Left renal pelvis (tissue), 4 donors: ENCODE results near the gene CRB1. TPM values are rescaled to one million over a fixed set of nuclear protein-coding genes. Genes with fewer than 3 reads are reported as not detected.

Experiments used
- DNase-seq, 4 donors: peaks; one replicate each; pipeline ENCODE4 v3.0.0-alpha.2; 2013; ENCODE audit warnings: low read depth in 4 of 4, low spot score in 3 of 4
- polyA plus RNA-seq, 4 donors: library from polyadenylated mRNA; unstranded; fragments of 120-200 nt; gene quantifications; one replicate each; pipeline ENCODE4 v1.2.1, GENCODE V29; 2013; ENCODE audit not compliant: insufficient read length in 4 of 4

The CRB1 gene
- polyA plus RNA-seq, 4 donors, result 0.34 to 3.3 (median 2.1) TPM

DNA sequence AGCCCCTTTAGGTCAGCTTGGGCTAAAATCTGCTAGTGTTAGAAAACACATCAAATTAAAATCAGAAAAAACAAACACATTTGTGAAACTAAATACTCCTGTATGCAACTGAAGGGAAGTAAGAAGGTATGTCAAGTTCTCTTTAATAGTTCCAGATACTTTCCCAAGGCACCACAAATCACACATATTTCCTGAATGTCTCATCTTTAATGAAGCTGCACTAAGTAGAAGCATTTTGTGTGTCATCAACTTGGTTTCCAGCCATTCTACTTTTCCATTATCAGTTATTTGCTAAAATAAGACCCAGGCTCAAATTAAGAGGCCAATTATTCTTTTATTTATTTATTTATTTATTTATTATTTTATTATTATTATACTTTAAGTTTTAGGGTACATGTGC, 34.7 kb downstream of the CRB1 start:
- DNase-seq, result no peak

DNA sequence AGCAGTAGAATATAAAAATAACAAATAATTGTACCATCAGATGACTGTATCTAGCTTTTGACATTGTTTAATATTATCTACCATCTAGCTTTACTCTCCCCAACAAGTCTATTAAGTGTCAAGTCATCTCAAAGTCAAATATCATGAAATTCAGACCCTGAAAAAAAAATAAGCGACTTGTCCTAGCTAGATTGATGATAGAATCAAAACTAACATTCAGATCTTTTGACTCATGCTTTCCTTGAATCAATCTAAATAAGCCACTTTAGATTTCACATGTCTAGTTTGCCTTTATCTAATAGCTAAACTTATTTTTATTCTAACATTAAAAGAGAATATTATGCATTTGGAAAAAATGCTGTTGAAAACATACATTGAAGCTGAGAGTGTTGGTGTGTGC, 35.4 kb downstream of the CRB1 start:
- DNase-seq, result no peak

DNA sequence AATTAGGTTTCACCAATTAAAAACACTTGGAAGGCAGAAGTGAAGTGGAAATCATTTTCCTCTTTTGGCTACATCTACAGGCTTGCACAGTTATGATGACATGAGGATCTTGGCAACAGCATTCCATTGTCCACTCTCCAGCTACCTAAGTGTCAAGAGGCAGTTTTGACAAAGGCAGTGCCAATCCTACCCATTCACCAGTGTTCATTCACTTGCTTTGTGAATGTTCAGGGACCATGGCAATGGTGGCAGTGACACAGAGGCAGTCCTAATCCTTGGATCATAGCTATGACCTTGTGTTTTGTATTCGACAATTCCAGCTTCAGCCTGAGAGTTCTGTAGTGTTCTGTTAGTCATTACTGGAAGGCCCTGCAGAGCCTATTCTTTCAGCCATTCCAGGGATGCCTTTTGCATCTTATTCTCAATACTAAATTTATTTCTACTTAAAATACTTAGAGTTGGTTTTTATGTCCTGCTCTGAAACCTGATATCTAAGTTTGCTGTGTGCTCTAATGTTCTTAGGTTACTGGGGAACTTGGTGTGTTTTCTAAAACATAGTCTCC, 36.7 kb downstream of the CRB1 start:
- DNase-seq, result no peak

DNA sequence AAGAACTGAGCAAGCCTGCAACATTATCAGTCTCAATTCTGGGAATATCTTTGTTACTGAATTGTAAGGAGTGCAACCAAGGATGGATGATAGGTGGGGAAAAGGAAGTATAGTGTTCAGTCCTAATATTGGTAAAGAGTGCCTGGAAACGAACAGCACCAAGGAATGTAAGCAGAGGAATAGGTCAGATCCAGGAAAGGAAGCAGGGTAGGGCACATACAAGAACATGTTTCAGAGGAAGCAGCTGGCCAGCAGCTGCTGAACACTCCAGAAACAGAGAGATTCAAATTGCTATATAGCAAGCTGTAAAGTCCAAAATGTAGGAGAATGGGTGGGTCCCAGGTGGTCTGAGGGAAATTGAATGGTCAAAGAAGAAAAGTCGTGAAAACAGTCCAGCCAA, 37.9 kb downstream of the CRB1 start:
- DNase-seq, result no peak

DNA sequence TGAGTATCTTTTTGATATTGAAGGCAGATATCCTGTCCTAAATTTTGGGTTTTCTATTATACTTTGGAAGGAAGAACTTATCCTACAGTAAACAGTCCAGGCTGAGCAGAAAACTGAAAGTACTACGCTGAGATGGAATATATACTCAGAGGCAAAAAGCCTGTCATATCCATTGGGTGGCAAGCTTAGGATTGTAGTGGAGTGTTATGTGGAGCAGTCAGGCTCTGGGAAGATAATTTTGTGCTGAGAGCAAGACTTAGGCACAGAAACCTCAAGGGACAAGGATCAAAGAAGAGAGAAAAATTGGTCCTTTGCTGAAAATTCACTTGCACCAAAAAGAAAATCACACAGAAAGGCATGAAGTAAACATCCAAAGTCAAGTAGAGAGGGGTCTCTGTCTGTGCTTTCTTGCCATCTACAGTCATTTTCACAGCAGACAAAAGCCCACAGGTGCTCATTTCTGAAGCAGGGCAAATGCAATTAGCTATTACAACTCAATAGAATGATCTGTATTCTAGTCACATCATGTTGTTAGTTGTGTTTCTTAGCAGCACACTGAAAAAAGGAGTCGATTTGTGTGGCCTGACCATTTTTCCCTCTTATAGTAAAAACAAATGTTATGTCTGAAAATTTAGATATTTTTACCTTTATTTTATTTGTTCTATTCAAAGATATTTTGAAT, 38.5 kb downstream of the CRB1 start:
- DNase-seq, result no peak

DNA sequence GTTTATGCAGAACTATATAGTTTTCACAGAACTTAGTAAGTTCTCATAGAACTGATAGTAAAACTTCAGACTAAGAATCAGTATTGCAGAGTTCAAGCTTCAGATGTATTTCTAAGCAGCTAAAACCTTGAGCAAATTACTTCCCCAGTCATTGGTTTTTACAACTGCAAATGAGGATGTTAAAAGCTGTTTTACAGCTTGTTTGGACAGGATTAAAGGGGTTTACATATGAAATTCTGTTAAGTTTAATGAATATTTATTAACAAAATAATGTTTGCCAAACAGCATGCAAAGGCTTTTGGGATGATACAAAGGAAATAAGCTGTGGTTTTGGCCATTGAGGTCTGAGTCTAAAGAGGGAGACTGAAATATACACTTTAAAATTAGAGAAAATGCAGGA, 39.1 kb downstream of the CRB1 start:
- no peak for DNase-seq

DNA sequence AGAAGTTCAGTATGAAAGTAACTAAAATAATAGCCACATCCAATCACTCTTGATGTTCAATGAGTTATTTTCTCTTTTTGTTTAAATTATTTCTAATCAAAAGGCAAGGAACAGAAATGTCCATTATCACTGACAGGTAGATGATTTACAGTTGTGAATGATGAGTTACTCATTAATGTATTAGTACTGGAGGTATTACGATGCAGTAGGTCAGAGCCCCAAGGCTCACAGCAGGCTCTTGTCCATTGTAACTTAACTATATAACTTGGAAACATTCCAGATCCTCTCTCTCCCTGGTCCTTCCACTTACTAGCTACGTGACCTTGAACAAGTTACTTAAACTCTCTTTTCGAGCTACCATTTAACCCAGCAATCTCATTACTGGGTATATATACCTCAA, 39.5 kb downstream of the CRB1 start:
- peak in 3 of 4 donors; percentile 10 to 45 (median 11) for DNase-seq

DNA sequence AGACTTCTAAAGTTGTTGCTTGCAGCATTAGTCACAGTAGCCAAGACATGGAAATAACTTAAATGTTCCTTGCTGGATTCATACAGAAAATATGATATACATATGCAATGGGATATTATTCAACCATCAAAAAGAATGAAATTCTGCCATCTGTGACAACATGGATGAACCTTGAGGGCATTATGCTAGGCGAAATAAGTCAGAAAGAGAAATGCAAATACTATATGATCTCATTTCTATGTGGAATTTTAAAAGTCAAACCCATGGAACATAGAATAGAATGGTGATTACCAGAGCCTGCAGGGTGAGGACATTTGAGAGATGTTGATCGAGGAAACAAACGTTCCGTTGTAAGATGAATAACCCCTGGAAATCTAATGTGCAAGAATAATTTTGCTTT, 43.0 kb downstream of the CRB1 start:
- DNase-seq, result no peak

DNA sequence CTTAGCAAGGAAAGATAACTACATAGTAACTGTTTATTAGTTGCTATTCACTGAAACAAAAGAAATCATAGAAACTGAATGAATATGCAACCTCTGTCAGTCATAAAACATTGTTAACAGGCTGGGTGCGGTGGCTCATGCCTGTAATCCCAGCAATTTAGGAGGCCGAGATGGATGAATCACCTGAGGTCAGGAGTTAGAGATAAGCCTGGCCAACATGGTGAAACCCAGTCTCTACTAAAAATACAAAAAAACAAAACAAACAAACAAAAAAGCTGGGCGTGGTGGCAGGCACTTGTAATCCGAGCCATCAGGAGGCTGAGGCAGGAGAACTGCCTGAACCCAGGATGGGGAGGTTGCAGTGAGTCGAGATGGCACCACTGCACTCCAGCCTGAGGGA, 44.1 kb downstream of the CRB1 start:
- no peak for DNase-seq

DNA sequence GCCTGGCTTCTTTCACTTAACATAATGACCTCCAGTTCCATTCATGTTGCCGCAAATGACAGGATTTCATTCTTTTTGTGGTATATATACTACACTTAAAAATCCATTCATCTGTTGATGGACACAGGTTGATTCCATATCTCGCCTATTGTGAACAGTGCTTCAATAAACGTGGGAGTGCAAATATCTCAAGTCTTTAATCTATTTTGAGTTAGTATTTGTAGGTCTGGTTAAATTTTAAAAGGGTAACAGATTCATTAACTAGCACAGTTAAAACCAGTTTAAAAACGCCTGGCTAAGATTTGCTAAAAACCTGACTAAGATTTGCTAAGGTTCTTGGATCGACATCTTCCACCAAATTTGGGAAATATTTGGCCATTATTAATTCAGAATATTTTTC, 45.7 kb downstream of the CRB1 start:
- no peak for DNase-seq

DNA sequence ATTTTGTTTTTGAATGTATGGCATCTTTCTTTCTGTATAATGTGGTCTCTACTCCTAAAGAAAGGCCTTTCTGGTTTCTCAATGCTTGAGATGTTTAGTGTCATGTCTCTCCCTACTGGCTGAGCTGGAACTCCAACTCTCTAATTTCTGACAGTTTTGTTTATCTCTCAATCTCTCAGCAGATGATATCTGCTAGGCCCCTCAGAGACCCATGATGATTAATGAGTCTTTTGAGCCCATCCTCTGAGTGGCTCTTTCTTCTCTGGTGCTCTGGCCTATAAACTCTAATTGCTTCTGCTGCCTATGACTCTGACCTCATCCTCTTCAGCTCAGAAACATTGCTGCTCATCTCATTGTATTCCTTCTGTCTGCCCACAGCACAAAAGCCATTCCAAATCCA, 46.6 kb downstream of the CRB1 start:
- no peak for DNase-seq

DNA sequence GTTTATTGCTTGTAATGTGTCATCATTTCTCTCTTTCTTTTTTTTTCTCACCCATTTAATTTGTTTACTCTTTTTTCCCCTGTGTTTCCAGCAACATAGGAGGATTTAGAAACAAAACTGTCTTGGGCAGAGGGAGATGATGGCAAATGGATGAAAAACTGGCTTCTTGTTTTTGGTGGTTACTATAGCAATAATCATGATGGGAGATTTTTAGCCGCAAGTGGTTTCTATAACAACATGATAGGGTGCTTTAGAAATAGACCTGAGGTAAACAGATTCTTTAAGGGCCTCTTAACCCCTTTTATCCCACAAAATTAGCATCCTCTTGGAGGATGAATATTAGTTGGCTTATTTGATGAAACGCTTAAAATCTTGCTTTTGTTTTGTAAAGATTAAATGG, 51.6 kb downstream of the CRB1 start:
- DNase-seq, result no peak

DNA sequence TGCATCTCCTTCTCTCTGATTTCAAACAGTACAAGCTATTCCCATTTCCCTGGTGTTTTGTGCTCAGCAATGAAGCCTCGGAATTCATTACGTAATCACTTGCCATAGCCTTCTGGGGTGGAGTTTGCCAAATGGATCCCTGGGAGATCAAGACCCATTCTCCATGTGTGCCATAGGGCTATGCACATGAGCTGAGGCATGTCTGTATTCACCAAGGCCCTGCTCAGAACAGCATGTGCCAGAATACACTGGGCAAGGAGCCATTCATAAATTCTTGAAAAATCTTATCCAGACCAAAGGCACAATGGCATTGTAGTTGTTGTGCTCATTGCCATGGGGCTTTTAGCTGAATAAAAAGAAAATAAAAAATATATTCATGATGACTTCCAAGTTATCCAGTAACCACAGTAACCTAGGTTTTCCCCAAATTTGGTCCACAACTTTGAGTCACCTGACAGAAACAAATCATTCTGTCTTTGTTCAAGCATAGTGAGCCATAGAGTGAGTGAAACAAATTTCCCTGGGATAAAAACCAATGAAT, 53.0 kb downstream of the CRB1 start:
- DNase-seq, result no peak

DNA sequence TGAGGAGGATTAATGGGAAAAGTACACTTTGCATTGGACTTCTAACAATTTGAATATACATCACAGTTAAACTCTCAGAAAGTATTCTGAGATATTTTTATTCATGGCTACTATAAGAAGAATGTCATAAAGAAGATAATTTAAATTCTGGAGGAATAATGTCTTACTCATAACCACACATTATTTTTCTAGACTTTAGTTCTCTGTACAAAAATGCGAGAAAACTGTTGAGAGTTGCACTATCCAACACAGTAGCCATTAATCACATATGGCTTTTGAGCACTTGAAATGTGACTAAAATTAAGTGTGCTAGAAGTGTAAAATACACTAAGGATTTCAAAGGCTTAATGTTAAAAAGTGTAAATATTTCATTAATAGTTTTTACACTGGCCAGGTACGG, 53.8 kb downstream of the CRB1 start:
- DNase-seq, result no peak

DNA sequence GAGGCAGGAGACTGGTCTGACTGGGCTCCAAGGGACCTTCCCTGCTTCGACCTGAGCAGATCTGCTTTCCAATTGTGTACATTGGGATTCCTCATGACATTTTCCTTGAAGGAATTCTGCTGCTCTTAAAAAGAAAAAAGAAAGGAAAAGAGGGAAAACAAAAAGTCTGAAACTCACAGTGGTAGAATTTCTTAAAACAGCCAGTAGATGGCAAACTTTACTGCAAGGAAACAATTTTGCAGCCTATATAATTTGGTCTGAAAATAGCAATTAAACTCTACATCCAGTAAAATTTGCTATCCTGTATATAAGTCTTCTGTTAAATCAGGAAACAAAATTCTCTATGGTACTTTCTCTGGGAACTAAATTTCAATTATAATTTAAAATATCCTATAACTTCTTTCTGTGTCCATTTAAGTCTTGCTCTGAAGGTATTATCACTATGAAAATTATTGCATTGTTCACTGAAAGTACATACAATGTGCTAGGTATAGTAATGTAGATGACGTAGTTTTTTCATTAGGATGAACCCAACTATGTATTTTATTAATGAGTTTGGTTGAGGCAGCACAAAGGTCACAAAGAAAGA, 59.8 kb downstream of the CRB1 start:
- no peak for DNase-seq

DNA sequence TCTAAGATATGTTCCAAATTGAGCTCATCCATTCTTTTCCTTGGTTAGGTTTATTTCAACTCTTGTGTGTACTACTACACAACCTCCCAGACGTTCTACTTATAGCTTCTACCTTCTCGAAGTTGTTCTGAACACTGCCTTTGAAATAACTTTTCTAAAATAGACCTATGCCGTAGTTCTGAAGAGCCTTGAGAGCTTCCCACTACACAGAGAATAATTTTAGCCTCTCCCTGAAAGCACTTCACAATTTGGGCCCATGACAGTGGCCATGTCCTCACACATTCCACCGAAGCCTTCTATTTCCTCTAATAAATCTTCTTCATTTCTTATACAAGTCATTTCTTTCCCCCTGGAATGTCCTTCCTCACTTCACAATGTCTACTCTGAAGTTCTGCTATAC, 62.2 kb downstream of the CRB1 start:
- no peak for DNase-seq

DNA sequence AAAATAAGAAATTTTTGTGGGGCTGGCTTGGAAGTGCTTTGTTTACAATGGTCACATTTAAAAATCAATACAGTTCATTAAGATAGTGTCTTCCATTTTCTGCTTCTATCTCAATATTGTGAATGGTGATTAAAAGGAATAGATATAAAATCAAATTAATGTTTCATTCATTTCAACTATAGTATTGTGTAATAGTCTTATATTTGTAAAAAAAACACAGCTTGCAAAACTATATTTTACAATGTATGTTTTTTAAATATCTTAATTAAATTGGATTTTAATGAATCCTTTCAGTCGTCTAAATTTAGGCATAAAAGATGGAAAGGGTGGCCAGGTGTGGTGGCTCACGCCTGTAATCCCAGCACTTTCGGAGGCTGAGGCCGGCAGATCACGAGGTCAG, 63.5 kb downstream of the CRB1 start:
- no peak for DNase-seq

DNA sequence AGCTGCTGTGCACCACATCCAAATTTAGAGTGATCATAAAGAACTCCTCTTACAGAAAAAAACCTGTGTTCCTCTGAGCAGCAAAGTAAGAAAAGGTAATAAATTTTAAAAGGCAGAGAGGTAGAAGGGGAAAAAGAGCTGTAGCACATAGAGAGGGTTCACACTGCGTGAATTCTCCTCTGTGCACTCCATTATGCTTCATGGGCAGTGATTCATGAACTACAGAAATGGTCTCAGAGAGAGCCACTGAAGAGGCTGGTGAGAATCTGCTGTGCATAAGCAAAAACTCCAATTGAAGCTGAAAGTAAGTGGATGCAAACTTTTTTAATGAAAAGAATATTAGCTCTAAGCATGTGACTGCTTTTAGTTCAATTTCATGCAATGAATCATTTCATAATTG, 65.0 kb downstream of the CRB1 start:
- no peak for DNase-seq

DNA sequence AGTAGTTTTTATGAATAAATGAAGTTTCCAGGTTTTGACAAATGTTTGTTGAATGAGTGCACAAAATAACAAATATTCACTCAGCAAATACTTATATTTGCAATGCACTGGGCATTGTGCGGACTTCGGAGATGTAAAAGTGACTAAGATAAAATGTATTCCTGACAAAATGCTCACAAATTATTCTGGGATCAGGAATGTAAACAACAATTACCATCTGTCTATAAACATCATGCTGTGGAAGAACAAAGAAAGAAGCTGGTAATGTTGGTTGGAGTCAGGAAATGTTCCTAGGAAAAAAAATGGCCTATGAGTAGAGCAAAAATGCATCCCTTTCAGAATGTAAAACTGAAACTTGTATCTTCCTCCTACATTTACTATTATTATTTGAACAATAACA, 68.5 kb downstream of the CRB1 start:
- no peak for DNase-seq

DNA sequence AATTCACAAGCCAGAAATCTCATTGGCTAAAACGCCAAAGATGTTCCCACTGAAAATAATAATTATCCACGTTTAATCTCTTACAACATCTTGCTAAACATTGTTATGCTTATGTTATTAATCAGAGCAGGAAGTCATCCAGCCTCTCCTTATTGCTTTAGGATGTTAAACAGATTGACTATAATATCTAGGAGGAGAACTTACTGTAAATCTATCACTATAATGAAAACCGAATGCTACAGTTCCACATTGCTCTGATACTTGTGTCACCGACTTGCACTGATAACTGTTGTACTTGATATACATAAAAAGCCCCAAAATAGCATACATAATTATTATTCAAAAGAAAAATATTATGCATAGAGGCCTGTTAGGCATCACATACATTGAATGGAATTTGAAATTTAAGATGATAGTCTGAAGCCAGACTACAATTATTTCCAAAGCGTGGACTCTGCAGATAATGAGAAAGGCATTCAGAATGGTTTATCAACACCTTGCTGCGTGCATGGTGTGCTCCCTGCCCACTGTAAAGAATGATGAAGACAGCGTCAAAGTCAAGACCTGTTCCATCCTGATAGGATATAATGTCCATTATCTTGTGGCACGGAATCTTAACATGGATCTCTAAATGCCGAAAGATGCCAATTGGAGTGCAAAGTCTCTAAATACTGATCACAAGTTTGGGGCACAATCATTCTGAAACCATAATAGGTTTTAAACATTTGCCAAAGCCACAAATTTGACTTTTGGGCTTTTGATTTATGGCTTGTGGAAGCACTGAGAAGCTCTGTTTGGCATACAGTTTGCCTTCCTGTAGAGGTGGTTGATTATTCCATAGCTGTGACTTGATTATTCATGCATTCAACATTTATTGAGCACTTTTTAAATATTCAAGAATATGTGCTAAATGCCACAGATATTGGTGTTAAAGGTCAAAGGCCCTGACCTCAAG, 71.3 kb downstream of the CRB1 start:
- no peak for DNase-seq

DNA sequence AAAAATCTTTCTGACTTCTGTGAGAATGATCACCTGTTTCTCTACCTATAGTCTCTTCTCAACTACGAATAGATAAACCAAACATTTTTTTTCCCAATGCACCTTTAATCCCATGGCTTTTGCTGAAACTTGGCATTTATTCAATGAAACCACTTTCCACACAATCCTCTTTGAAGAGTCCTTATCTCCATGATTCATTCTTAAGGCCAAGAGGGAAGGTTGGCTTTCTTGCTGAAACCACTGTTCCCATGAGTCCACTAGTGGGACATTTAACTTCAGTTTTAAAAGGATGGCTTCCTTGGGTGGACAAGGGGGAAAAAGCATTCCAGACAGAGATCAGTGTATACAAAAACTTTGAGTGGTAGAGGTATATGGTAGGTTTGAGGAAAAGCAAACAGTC, 73.6 kb downstream of the CRB1 start:
- DNase-seq, result no peak
